IMR-90 (cell line): ENCODE measurements around the gene LLPH. TPM values are rescaled to one million over a fixed set of nuclear protein-coding genes. Genes with fewer than 3 reads are reported as not detected.

Experiments used
- ATAC-seq: fragments of 200-7000 bp; cut with Tn5 transposase; 2 replicates; pipeline ENCODE4 v1.9.1; 2020; ENCODE audit warnings: low read depth, mild to moderate bottlenecking, moderate library complexity
- BruUV-seq: library from RNA; stranded (reverse); fragments of 400-500 nt; replicated peaks from 2 replicates; lab custom pipeline; 2021; lab: Mats Ljungman, UMichigan
- CTCF ChIA-PET: fragments of 300-600 bp; formaldehyde crosslinking; extraction: SDS; loops from one replicate; lab custom pipeline; 2021; ENCODE audit warnings: antibody characterized with exemption; lab: Yijun Ruan, JAX
- POLR2A ChIA-PET: fragments of 300-600 bp; sonication (Branson Sonifier 250); formaldehyde crosslinking; loops from one replicate; lab custom pipeline; 2022; ENCODE audit warnings: antibody characterized with exemption; ENCODE audit not compliant: unreplicated experiment; lab: Charles Lee
- DNase-seq: peaks from one replicate; pipeline ENCODE4 v3.0.0; 2013
- H2AFZ ChIP-seq: replicated peaks from 2 replicates; pipeline ENCODE3; 2013; ENCODE audit warnings: low read length, mild to moderate bottlenecking; ENCODE audit not compliant: poor library complexity
- H2AK5ac ChIP-seq: 2 replicates; pipeline ENCODE4 v1.6.1; 2013; ENCODE audit warnings: low read depth, low read length, inconsistent platforms
- H2AK9ac ChIP-seq: replicated peaks from 2 replicates; pipeline ENCODE3; 2013; ENCODE audit warnings: mild to moderate bottlenecking, low read depth, low read length, moderate library complexity; ENCODE audit not compliant: poor library complexity
- H2BK120ac ChIP-seq: 2 replicates; pipeline ENCODE4 v1.6.1; 2013; ENCODE audit warnings: low read depth, low read length, inconsistent platforms
- H2BK15ac ChIP-seq: 3 replicates; pipeline ENCODE4 v1.6.1; 2013; ENCODE audit warnings: low read depth, low read length, inconsistent platforms
- H2BK20ac ChIP-seq: 2 replicates; pipeline ENCODE4 v1.6.1; 2013; ENCODE audit warnings: low read depth, mild to moderate bottlenecking, inconsistent platforms, low read length, moderate library complexity
- H2BK5ac ChIP-seq: 2 replicates; pipeline ENCODE4 v1.6.1; 2013; ENCODE audit warnings: mild to moderate bottlenecking, low read depth, low read length, inconsistent platforms; ENCODE audit not compliant: poor library complexity, severe bottlenecking
- H3K14ac ChIP-seq: replicated peaks from 2 replicates; pipeline ENCODE4 v1.6.1; 2013; ENCODE audit warnings: low read depth, low read length, inconsistent platforms
- H3K18ac ChIP-seq: 2 replicates; pipeline ENCODE4 v1.6.1; 2013; ENCODE audit warnings: low read depth, low read length, control low read depth
- H3K23ac ChIP-seq: 2 replicates; pipeline ENCODE4 v1.6.1; 2013; ENCODE audit warnings: low read depth, low read length, inconsistent platforms
- H3K27ac ChIP-seq: 2 replicates; pipeline ENCODE4 v1.5.1; 2013; ENCODE audit warnings: mild to moderate bottlenecking, control low read depth, low read length; ENCODE audit not compliant: insufficient read depth
- H3K27me3 ChIP-seq: 2 replicates; pipeline ENCODE4 v1.6.1; 2013; ENCODE audit warnings: low read length; ENCODE audit not compliant: control insufficient read depth, insufficient read depth
- H3K36me3 ChIP-seq: 2 replicates; pipeline ENCODE4 v1.6.1; 2013; ENCODE audit warnings: low read length, mixed read lengths; ENCODE audit not compliant: control insufficient read depth, insufficient read depth
- H3K4ac ChIP-seq: 2 replicates; pipeline ENCODE4 v1.6.1; 2013; ENCODE audit warnings: low read depth, low read length, inconsistent platforms
- H3K4me1 ChIP-seq: 2 replicates; pipeline ENCODE4 v1.6.1; 2013; ENCODE audit warnings: low read length, mixed read lengths; ENCODE audit not compliant: control insufficient read depth, insufficient read depth
- H3K4me2 ChIP-seq: 2 replicates; pipeline ENCODE4 v1.6.1; 2013; ENCODE audit warnings: low read depth, mild to moderate bottlenecking, control low read depth, low read length, moderate library complexity
- H3K4me3 ChIP-seq: 2 replicates; pipeline ENCODE4 v1.5.1; 2013; ENCODE audit warnings: low read depth, mild to moderate bottlenecking, control low read depth, low read length, moderate library complexity; ENCODE audit not compliant: insufficient read depth
- H3K56ac ChIP-seq: 2 replicates; pipeline ENCODE4 v1.6.1; 2013; ENCODE audit warnings: low read length, inconsistent platforms; ENCODE audit not compliant: insufficient read depth; ENCODE audit errors: extremely low read depth
- H3K79me1 ChIP-seq, 2 experiments: 2 replicates each; pipeline ENCODE4 v1.6.1; 2013; ENCODE audit warnings: low read length in 2 of 2, inconsistent platforms in 1 of 2, low read depth in 1 of 2
- H3K9ac ChIP-seq: 2 replicates; pipeline ENCODE4 v1.6.1; 2013; ENCODE audit warnings: low read depth, low read length, control low read depth
- H3K9me1 ChIP-seq: 2 replicates; pipeline ENCODE4 v1.6.1; 2013; ENCODE audit warnings: low read length, inconsistent platforms; ENCODE audit not compliant: insufficient read depth
- H3K9me3 ChIP-seq: 2 replicates; pipeline ENCODE4 v1.6.1; 2013; ENCODE audit warnings: low read length; ENCODE audit not compliant: control insufficient read depth, insufficient read depth
- H4K20me1 ChIP-seq: 2 replicates; pipeline ENCODE4 v1.6.1; 2013; ENCODE audit warnings: low read length, inconsistent platforms; ENCODE audit not compliant: insufficient read depth
- H4K5ac ChIP-seq: 2 replicates; pipeline ENCODE4 v1.6.1; 2013; ENCODE audit warnings: mild to moderate bottlenecking, low read depth, low read length, control low read depth
- H4K8ac ChIP-seq, 2 experiments: 2 replicates each; pipeline ENCODE4 v1.6.1; 2013; ENCODE audit warnings: low read depth in 2 of 2, low read length in 2 of 2, control low read depth in 1 of 2, inconsistent platforms in 1 of 2
- H4K91ac ChIP-seq: 2 replicates; pipeline ENCODE4 v1.6.1; 2013; ENCODE audit warnings: low read depth, low read length, inconsistent platforms; ENCODE audit not compliant: insufficient read depth
- BHLHE40 ChIP-seq: fragments of 150-350 bp; IDR thresholded peaks from 2 replicates; pipeline ENCODE4 v1.6.1; 2016; ENCODE audit warnings: mild to moderate bottlenecking, low read depth, low read length
- CTCF ChIP-seq: conservative IDR thresholded peaks from 2 replicates; pipeline ENCODE4 v1.5.1; 2012; ENCODE audit warnings: mild to moderate bottlenecking, low read depth, low read length, improper control_type of control experiment
- MAFK ChIP-seq: IDR thresholded peaks from 2 replicates; pipeline ENCODE4 v1.6.1; 2012; ENCODE audit warnings: low read depth, low read length, improper control_type of control experiment
- MXI1 ChIP-seq: IDR thresholded peaks from 2 replicates; pipeline ENCODE4 v1.6.1; 2012; ENCODE audit warnings: low read depth, mild to moderate bottlenecking, low read length, moderate library complexity, borderline replicate concordance
- POLR2A ChIP-seq: IDR thresholded peaks from 2 replicates; pipeline ENCODE4 v1.6.1; 2012; ENCODE audit warnings: mild to moderate bottlenecking, low read depth, low read length
- RCOR1 ChIP-seq: IDR thresholded peaks from 2 replicates; pipeline ENCODE4 v1.6.1; 2012; ENCODE audit warnings: mild to moderate bottlenecking, low read length, improper control_type of control experiment; ENCODE audit not compliant: insufficient replicate concordance
- RFX5 ChIP-seq: IDR thresholded peaks from 2 replicates; pipeline ENCODE4 v1.8.0; 2012; ENCODE audit warnings: low read depth, mild to moderate bottlenecking, low read length, moderate library complexity
- USF2 ChIP-seq: fragments of 150-350 bp; IDR thresholded peaks from 2 replicates; pipeline ENCODE4 v1.6.1; 2017; ENCODE audit warnings: mild to moderate bottlenecking, antibody characterized with exemption, low read length, low read depth
- WGBS, 2 experiments: methylation state at CpG; one replicate each; pipeline versions ENCODE4 v1.1.5 to v1.1.7; 2013; ENCODE audit warnings: missing lambda C conversion rate in 2 of 2; ENCODE audit not compliant: insufficient read length in 1 of 2; ENCODE audit errors: extremely low coverage in 2 of 2; 5-methylcytosine and 5-hydroxymethylcytosine counted together
- dilution Hi-C: fragments of 300-500 bp; cut with HindIII; formaldehyde crosslinking; loops from one replicate; pipeline ENCODE4 v1.14.3; 2018; ENCODE audit warnings: low sequenced_read_pairs; ENCODE audit not compliant: unreplicated experiment
- in situ Hi-C: fragments of 300-500 bp; cut with MboI; formaldehyde crosslinking; loops from 3 replicates; pipeline ENCODE4 v1.14.3; 2019; ENCODE audit warnings: low sequenced_read_pairs, inconsistent platforms, mixed read lengths
- intact Hi-C: fragments of 100-400 bp; cut with micrococcal nuclease; formaldehyde crosslinking; loops from 2 replicates; pipeline ENCODE4 v1.10.0; 2022
- polyA plus RNA-seq, 3 experiments: library from polyadenylated mRNA; depleted of rRNA; stranded (reverse); fragments of >200 nt; gene quantifications; 2 replicates each; pipeline ENCODE4 v1.2.3, GENCODE V29; 2012; ENCODE audit warnings: low replicate concordance in 1 of 3
- total RNA-seq: library from RNA; depleted of rRNA; stranded (reverse); fragments of >200 nt; gene quantifications from 2 replicates; pipeline ENCODE4 v1.2.3, GENCODE V29; 2012

Gene LLPH
- total and polyA plus RNA-seq, 2 of the 4 experiments (the other 2 are of a cell fraction), result 2.7 to 17.0 TPM

- ChIA-PET CTCF (interaction anchor here (1.4 kb wide), 1 partner anchor 483 kb away, joined by 3 read pairs; no protein-coding TSS in a partner anchor), POLR2A (no interaction called here)
- H3K79me1 ChIP-seq, result no peaks in the 10 kb centered on the region
- no peaks in the 10 kb centered on the region; the same call in 1 of the 2 replicates for H3K27me3 ChIP-seq
- no peak overlapping the region for H3K27ac ChIP-seq
- BruUV-seq, result no TSS peak
- H2AK5ac ChIP-seq, result no peak overlapping the region
- H2BK15ac ChIP-seq, result no peak overlapping the region
- no peak overlapping the region for H4K5ac ChIP-seq
- no peak overlapping the region for H3K14ac ChIP-seq
- peaks cover 4% of the 10 kb centered on the region; the same call in 1 of the 2 replicates for H3K4me1 ChIP-seq
- no peaks in the 10 kb centered on the region for H3K9me1 ChIP-seq
- no peak overlapping the region for H3K56ac ChIP-seq
- H3K4me2 ChIP-seq, result no peak overlapping the region
- H2AFZ ChIP-seq, result no peak overlapping the region
- WGBS, 2 experiments, result no CpG with 5 or more reads among the region's 1 CpG
- TF ChIP-seq RFX5 (no peak), MAFK (no peak), USF2 (no peak), BHLHE40 (no peak), MXI1 (no peak), CTCF (no peak), POLR2A (no peak), RCOR1 (no peak)
- H4K8ac ChIP-seq, result no peak overlapping the region
- H2BK120ac ChIP-seq, result no peak overlapping the region
- in situ Hi-C loops (loop anchor here (10.0 kb wide), 1 partner anchor 780 kb away; no protein-coding TSS in a partner anchor), dilution Hi-C loops (no loop called here), intact Hi-C loops (loop anchor here (5.0 to 10.0 kb wide), 2 partner anchors 98 to 410 kb away; no protein-coding TSS in a partner anchor)
- H2BK5ac ChIP-seq, result no peak overlapping the region
- H3K23ac ChIP-seq, result no peak overlapping the region
- H2AK9ac ChIP-seq, result no peak overlapping the region
- DNase-seq (no peak), ATAC-seq (no peak)
- H4K20me1 ChIP-seq, result no peaks in the 10 kb centered on the region
- H3K36me3 ChIP-seq, result no peaks in the 10 kb centered on the region
- H4K91ac ChIP-seq, result no peak overlapping the region
- H2BK20ac ChIP-seq, result no peak overlapping the region
- no peak overlapping the region for H3K18ac ChIP-seq
- peaks cover 2% of the 10 kb centered on the region; the same call in 1 of the 2 replicates for H3K9me3 ChIP-seq
- no peak overlapping the region for H3K9ac ChIP-seq
- no peak overlapping the region for H3K4me3 ChIP-seq
- no peak overlapping the region for H3K4ac ChIP-seq
Measured at GRCh38 chr12:66085213-66085612, 45.3 kb downstream of the LLPH start.
